Colonic mucosa (tissue), 4 donors: Measurements from ENCODE around the gene SEC61A1. TPM values are rescaled to one million over a fixed set of nuclear protein-coding genes. Genes with fewer than 3 reads are reported as not detected.

ENCODE experiments used
- DNase-seq: peaks from one replicate; pipeline ENCODE4 v3.0.0-alpha.2; 2020
- H3K27ac ChIP-seq: fragments of 200-600 bp; one replicate; pipeline ENCODE4 v1.8.0; 2021
- H3K27me3 ChIP-seq: fragments of 200-600 bp; one replicate; pipeline ENCODE4 v1.8.0; 2021
- H3K36me3 ChIP-seq: fragments of 200-600 bp; one replicate; pipeline ENCODE4 v1.8.0; 2021
- H3K4me1 ChIP-seq: fragments of 200-600 bp; one replicate; pipeline ENCODE4 v1.8.0; 2021; ENCODE audit warnings: mild to moderate bottlenecking
- H3K4me3 ChIP-seq: fragments of 200-600 bp; one replicate; pipeline ENCODE4 v1.8.0; 2021
- H3K9ac ChIP-seq, 2 donors: one replicate each; pipeline ENCODE4 v1.7.0; 2013; ENCODE audit warnings: control low read depth in 2 of 2, low read depth in 2 of 2, low read length in 2 of 2
- H3K9me3 ChIP-seq: fragments of 200-600 bp; one replicate; pipeline ENCODE4 v1.8.0; 2021
- intact Hi-C: fragments of 100-400 bp; cut with DNase I; formaldehyde crosslinking; loops from one replicate; pipeline ENCODE4 v1.14.1; 2022
- total RNA-seq, 2 donors: library from RNA; stranded (reverse); fragmentation: NEBNext Ultra II Directional in 1 of 2; extraction: Animal tissue kit (Norgen Biotek cat#: 25700) in 1 of 2; gene quantifications; one replicate each; pipeline ENCODE4 v1.2.1, GENCODE V29; 2021
- TF ChIP-seq, protein P1 (sequence below): fragments of 200-600 bp; IDR thresholded peaks from one replicate; pipeline ENCODE4 v1.8.0; 2022; ENCODE audit warnings: antibody characterized with exemption, mild to moderate bottlenecking
- donor health status: healthy.
- donor health status: DM: no; HTN: no; CAD: no.
- donor health status: DM: no; HTN: no; CAD: no.

The SEC61A1 gene
- total RNA-seq, 2 donors from 2014 or later: 184 to 250 TPM

DNA sequence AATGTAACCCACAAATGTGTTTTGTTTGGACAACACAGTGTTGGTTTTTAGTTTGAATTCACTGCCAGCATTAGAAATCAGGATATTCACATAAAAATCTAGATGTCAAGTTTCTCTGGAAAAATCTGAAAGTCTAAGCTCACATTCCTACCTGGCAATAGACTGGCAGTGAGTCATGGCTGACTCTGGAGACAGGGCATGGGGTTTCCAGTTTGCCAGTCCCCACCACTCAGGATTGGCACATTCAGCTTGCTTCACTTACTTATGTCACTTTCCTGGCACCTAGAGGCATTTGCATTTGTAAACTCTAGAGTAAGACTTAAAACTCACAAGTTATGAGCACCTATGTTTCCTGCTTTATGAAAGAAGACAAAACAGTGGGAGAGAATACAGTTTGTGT lies 19.1 kb upstream of the SEC61A1 start:
- intact Hi-C loops: no loop called here

DNA sequence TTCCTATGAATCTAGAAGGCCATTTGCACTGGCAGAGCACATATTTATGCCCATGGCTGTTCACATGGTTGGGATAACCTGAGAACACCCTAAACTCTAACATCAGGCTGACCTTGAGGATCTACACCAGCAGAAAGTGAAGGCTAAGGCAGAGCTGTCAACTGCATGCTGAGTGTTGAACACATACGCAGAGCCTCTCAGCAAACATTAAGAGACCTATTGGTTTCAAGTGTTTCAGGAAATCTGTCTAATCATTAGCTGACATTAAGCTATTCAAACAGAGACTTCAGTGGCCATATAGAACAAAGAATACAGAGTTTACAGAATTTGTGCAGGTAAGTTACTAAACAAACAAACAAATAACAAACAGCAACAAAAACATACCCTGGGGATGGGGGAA lies 16.1 kb upstream of the SEC61A1 start:
- Histone ChIP-seq H3K27ac (no peak overlapping the region), H3K9me3 (no peaks in the 10 kb centered on the region), H3K36me3 (no peaks in the 10 kb centered on the region), H3K9ac (no peak overlapping the region), H3K4me1 (no peaks in the 10 kb centered on the region), H3K27me3 (no peaks in the 10 kb centered on the region), H3K4me3 (no peak overlapping the region)
- intact Hi-C loops: no loop called here
- no peak for DNase-seq
- TF ChIP-seq, protein P1, sequence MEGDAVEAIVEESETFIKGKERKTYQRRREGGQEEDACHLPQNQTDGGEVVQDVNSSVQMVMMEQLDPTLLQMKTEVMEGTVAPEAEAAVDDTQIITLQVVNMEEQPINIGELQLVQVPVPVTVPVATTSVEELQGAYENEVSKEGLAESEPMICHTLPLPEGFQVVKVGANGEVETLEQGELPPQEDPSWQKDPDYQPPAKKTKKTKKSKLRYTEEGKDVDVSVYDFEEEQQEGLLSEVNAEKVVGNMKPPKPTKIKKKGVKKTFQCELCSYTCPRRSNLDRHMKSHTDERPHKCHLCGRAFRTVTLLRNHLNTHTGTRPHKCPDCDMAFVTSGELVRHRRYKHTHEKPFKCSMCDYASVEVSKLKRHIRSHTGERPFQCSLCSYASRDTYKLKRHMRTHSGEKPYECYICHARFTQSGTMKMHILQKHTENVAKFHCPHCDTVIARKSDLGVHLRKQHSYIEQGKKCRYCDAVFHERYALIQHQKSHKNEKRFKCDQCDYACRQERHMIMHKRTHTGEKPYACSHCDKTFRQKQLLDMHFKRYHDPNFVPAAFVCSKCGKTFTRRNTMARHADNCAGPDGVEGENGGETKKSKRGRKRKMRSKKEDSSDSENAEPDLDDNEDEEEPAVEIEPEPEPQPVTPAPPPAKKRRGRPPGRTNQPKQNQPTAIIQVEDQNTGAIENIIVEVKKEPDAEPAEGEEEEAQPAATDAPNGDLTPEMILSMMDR: no peak

More for the DNA sequence above, 19.1 kb upstream of the SEC61A1 start:
- Histone ChIP-seq H3K27ac (no peak overlapping the region), H3K4me1 (no peaks in the 10 kb centered on the region), H3K9me3 (no peaks in the 10 kb centered on the region), H3K36me3 (no peaks in the 10 kb centered on the region), H3K27me3 (no peaks in the 10 kb centered on the region), H3K4me3 (no peak overlapping the region), H3K9ac (no peak overlapping the region)
- DNase-seq: no peak
- TF ChIP-seq, protein P1: no peak

DNA sequence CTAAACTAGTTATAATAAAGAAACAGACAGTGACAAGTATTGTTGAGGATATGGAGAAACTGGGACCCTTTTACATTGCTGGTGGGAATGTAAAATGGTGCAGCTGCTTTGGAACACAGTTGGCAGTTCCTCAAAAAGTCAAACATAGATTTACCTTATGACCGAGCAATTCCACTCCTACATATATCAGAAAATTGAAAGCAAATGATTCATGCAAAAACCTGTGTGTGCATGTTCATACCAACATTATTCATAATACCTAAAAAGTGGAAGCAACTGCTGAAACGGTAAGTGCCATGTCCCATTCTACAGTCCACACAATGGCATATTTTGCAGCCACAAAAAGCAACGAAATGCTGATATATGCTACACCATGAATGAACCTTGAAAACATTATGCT lies 12.2 kb upstream of the SEC61A1 start:
- no peaks in the 10 kb centered on the region for H3K9me3 ChIP-seq
- no peak overlapping the region for H3K9ac ChIP-seq
- TF ChIP-seq, protein P1: no peak
- no peak for DNase-seq
- H3K27ac ChIP-seq: no peak overlapping the region
- no peaks in the 10 kb centered on the region for H3K36me3 ChIP-seq
- H3K4me3 ChIP-seq: no peak overlapping the region
- no peaks in the 10 kb centered on the region for H3K27me3 ChIP-seq
- intact Hi-C loops: no loop called here
- no peaks in the 10 kb centered on the region for H3K4me1 ChIP-seq

DNA sequence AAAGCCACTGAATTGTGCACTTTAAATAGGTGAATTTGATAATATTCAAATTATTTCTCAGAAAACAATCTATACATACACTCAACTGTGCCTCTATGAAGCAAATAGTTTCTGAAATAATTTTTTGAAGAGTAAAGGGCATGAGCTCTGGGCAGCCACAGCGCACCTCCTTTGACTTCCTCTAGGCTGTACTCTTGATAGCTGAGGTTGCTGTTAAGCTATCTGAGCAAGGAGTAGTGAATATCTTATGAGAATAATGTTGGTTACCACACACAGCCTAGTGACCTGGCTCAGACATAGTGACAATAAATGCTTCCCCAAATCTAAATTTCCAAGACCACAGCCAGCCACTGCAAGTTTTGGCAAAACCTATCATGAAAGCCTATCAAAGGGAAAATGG lies 11.6 kb upstream of the SEC61A1 start:
- Histone ChIP-seq H3K9me3 (no peaks in the 10 kb centered on the region), H3K36me3 (no peaks in the 10 kb centered on the region), H3K27ac (no peak overlapping the region), H3K4me3 (no peak overlapping the region), H3K4me1 (no peaks in the 10 kb centered on the region), H3K9ac (no peak overlapping the region), H3K27me3 (no peaks in the 10 kb centered on the region)
- TF ChIP-seq, protein P1: no peak
- intact Hi-C loops: no loop called here
- DNase-seq: no peak

DNA sequence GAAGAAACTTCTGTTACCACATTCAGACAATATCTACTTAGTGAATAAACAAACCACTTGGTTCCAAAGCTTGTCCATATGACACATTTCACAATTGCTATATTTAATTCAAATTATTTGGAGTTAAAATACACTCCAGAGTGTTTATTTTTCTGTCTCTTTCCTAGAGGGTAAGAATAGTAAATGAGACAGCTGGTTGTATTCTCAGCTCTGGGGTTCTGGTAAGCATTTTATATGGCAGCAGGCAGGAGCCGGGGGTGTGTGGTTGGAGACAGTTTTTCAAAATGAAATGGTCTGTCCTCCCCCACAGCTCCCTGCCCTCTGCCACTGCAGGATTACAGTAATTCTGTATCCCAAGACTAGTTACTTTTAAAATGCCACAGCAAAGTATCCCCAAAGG lies 10.9 kb upstream of the SEC61A1 start:
- no peaks in the 10 kb centered on the region for H3K4me1 ChIP-seq
- H3K9me3 ChIP-seq: no peaks in the 10 kb centered on the region
- intact Hi-C loops: no loop called here
- H3K27ac ChIP-seq: no peak overlapping the region
- no peak overlapping the region for H3K4me3 ChIP-seq
- DNase-seq: no peak
- TF ChIP-seq, protein P1: no peak
- H3K27me3 ChIP-seq: no peaks in the 10 kb centered on the region
- no peak overlapping the region for H3K9ac ChIP-seq
- no peaks in the 10 kb centered on the region for H3K36me3 ChIP-seq

DNA sequence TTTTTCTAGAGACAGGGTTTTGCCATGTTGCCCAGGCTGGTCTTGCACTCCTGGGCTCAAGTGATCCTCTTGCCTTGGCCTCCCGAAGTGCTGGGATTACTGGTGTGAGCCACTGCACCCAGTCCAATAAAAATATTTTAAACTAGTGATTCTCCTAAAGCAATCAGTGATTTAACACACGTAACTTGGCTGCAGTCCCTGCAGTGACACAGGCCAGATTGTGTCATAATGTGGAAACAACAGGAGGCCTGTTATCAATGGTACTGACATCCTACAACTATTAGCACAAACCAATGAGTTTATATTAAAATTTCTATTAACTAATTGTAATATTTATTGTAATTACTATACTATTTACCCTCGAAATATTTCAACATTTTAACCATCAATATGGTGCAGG lies 1.6 kb upstream of the SEC61A1 start:
- Histone ChIP-seq H3K4me1 (peaks cover 18% of the 10 kb centered on the region), H3K9ac (no peak overlapping the region), H3K4me3 (no peak overlapping the region), H3K27me3 (no peaks in the 10 kb centered on the region), H3K9me3 (no peaks in the 10 kb centered on the region), H3K27ac (no peak overlapping the region), H3K36me3 (no peaks in the 10 kb centered on the region)
- intact Hi-C loops: no loop called here
- no peak for DNase-seq
- TF ChIP-seq, protein P1: no peak
